Thymus (tissue), 11 donors: ENCODE data around the gene LHX5. TPM values are rescaled to one million over a fixed set of nuclear protein-coding genes. Genes with fewer than 3 reads are reported as not detected.
"Not testable (repeated sequence)": the region's sequence is repeated elsewhere in the genome, so short reads cannot be mapped to it uniquely, and the experiment has no call there.

Experiments used
- DNase-seq, 9 donors: peaks; one replicate each; pipeline ENCODE4 v3.0.0-alpha.2; 2013; ENCODE audit warnings: low spot score in 9 of 9, low read depth in 6 of 9, missing footprints in 1 of 9
- H3K27ac ChIP-seq, 2 donors: one replicate each; pipeline ENCODE4 v1.5.1; 2013; ENCODE audit warnings: control low read depth in 1 of 2, low read depth in 1 of 2, low read length in 1 of 2, mild to moderate bottlenecking in 1 of 2, moderate library complexity in 1 of 2
- H3K27me3 ChIP-seq, 2 donors: one replicate each; pipeline ENCODE4 v1.5.1; 2013; ENCODE audit warnings: low read length in 1 of 2; ENCODE audit not compliant: control insufficient read depth in 2 of 2, insufficient read depth in 1 of 2
- H3K36me3 ChIP-seq, 2 donors: one replicate each; pipeline ENCODE4 v1.5.1; 2013; ENCODE audit warnings: low read length in 1 of 2, mild to moderate bottlenecking in 1 of 2, moderate library complexity in 1 of 2; ENCODE audit not compliant: control insufficient read depth in 2 of 2, insufficient read depth in 2 of 2
- H3K4me1 ChIP-seq, 2 donors: one replicate each; pipeline ENCODE4 v1.5.1; 2013; ENCODE audit warnings: low read length in 2 of 2; ENCODE audit not compliant: control insufficient read depth in 2 of 2, insufficient read depth in 2 of 2
- H3K4me3 ChIP-seq, 2 donors: one replicate each; pipeline ENCODE4 v1.5.1; 2013; ENCODE audit warnings: low read length in 2 of 2, control low read depth in 1 of 2, mild to moderate bottlenecking in 1 of 2
- H3K9me3 ChIP-seq, 2 donors: one replicate each; pipeline ENCODE4 v1.5.1; 2013; ENCODE audit warnings: low read length in 1 of 2, mild to moderate bottlenecking in 1 of 2; ENCODE audit not compliant: control insufficient read depth in 2 of 2, insufficient read depth in 1 of 2
- WGBS: extraction: QIAGEN DNeasy Blood & Tissue Kit; methylation state at CpG from one replicate; pipeline ENCODE4 v1.1.7; 2013; 5-methylcytosine and 5-hydroxymethylcytosine counted together
- polyA plus RNA-seq: library from polyadenylated mRNA; stranded (reverse); fragments of 200-250 nt; gene quantifications from one replicate; pipeline ENCODE4 v1.2.3, GENCODE V29; 2013
- total RNA-seq: library from RNA; stranded (reverse); fragments of 120-200 nt; gene quantifications from one replicate; pipeline ENCODE4 v1.2.4, GENCODE V29; 2013
- donor health status: healthy.

The LHX5 gene
- total and polyA plus RNA-seq, 2 donors = under 0.01 to 0.05 TPM

GRCh38 chr12:113500782-113501311, 29.2 kb upstream of the LHX5 start:
- peaks cover 0 to 15% of the 10 kb centered on the region in 2 donors for H3K27me3 ChIP-seq

GRCh38 chr12:113500306-113500675, 28.6 kb upstream of the LHX5 start:
- Histone ChIP-seq H3K4me1 (no peaks in the 10 kb centered on the region), H3K4me3 (no peak overlapping the region), H3K27me3 (peaks cover 0 to 15% of the 10 kb centered on the region in 2 donors), H3K9me3 (no peaks in the 10 kb centered on the region), H3K27ac (no peak overlapping the region), H3K36me3 (no peaks in the 10 kb centered on the region)
- no peak for DNase-seq
- WGBS = 42% methylated on average over 8 of the region's 8 CpGs

More at GRCh38 chr12:113500782-113501311, 29.2 kb upstream of the LHX5 start:
- WGBS = 29% methylated on average over 9 of the region's 9 CpGs
- no peak for DNase-seq
- Histone ChIP-seq H3K27ac (no peak overlapping the region), H3K4me3 (no peak overlapping the region), H3K36me3 (no peaks in the 10 kb centered on the region), H3K9me3 (no peaks in the 10 kb centered on the region), H3K4me1 (no peaks in the 10 kb centered on the region)

- Histone ChIP-seq H3K4me1 (no peaks in the 10 kb centered on the region), H3K27me3 (peaks cover 0 to 15% of the 10 kb centered on the region in 2 donors), H3K27ac (no peak overlapping the region), H3K9me3 (no peaks in the 10 kb centered on the region), H3K4me3 (no peak overlapping the region), H3K36me3 (no peaks in the 10 kb centered on the region)
- WGBS = 67% methylated on average over 4 of the region's 4 CpGs
- no peak for DNase-seq
Observed at GRCh38 chr12:113498490-113498889, 26.8 kb upstream of the LHX5 start.

DNA sequence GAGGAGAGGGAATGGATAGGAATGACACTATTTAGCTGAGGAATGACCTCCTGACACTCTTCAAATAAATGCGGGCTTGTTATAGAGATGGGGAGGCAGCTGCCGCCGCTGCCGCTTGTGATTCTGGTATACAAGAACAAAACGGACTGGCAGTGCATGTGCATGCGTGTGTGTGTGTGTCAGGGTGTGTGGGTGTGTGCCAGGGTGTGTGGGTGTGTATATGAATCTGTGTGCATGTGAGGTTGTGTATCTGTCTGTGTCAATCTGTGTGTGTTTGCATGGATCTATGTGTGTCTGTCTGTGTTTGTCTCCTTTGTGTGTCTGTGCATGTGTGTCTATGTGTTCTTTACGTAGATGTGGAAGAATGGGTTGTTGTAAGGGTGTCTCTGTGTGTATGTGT, 26.0 kb upstream of the LHX5 start:
- DNase-seq = no peak
- Histone ChIP-seq H3K27me3 (peaks cover 0 to 15% of the 10 kb centered on the region in 2 donors), H3K4me1 (no peaks in the 10 kb centered on the region), H3K36me3 (no peaks in the 10 kb centered on the region), H3K27ac (no peak overlapping the region), H3K4me3 (no peak overlapping the region), H3K9me3 (no peaks in the 10 kb centered on the region)
- 84% methylated on average over 7 of the region's 7 CpGs for WGBS

- peaks cover 0 to 13% of the 10 kb centered on the region in 2 donors for H3K27me3 ChIP-seq
- DNase-seq, H3K27ac ChIP-seq, H3K4me1 ChIP-seq, H3K36me3 ChIP-seq, H3K9me3 ChIP-seq, H3K4me3 ChIP-seq: not testable (repeated sequence)
- WGBS = 88% methylated on average over 6 of the region's 6 CpGs
Observed at GRCh38 chr12:113495941-113496340, 24.3 kb upstream of the LHX5 start.

- no peak for DNase-seq
- Histone ChIP-seq H3K4me3 (no peak overlapping the region), H3K27me3 (peaks cover 0 to 5% of the 10 kb centered on the region in 2 donors), H3K4me1 (no peaks in the 10 kb centered on the region), H3K36me3 (no peaks in the 10 kb centered on the region), H3K9me3 (no peaks in the 10 kb centered on the region), H3K27ac (no peak overlapping the region)
- 90% methylated on average over 3 of the region's 3 CpGs for WGBS
Observed at GRCh38 chr12:113488322-113488721, 16.7 kb upstream of the LHX5 start.

DNA sequence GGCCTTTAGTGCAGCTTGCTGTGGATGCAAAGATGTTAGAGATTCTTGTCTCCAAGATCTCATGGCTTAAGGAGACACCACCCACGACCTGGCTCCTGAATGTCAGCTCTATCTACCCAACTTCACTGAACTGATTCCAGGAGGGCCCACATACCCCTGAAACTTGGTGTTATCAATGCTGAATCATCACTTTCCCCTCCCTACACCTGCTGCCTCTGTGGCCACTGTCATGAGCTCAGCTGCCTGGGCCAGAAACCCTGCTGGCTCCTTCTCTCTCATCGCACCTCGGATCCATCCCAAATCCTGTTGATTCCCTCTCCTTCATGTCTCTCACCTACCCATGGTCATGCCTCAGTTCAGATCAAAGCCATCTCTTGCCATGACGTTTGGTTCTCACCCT, 15.1 kb upstream of the LHX5 start:
- Histone ChIP-seq H3K27me3 (peaks cover 2 to 8% of the 10 kb centered on the region in 2 donors), H3K4me1 (no peaks in the 10 kb centered on the region), H3K9me3 (no peaks in the 10 kb centered on the region), H3K36me3 (no peaks in the 10 kb centered on the region), H3K27ac (no peak overlapping the region), H3K4me3 (no peak overlapping the region)
- 53% methylated on average over 4 of the region's 4 CpGs for WGBS
- no peak for DNase-seq

- H3K9me3 ChIP-seq = no peaks in the 10 kb centered on the region
- H3K4me3 ChIP-seq = no peak overlapping the region
- peaks cover 11 to 19% of the 10 kb centered on the region in 2 donors for H3K27me3 ChIP-seq
- H3K36me3 ChIP-seq = no peaks in the 10 kb centered on the region
- DNase-seq = no peak
- no peaks in the 10 kb centered on the region for H3K4me1 ChIP-seq
- 6% methylated on average over 2 of the region's 2 CpGs for WGBS
- no peak overlapping the region for H3K27ac ChIP-seq
Observed at GRCh38 chr12:113485330-113485729, 13.7 kb upstream of the LHX5 start.

GRCh38 chr12:113482334-113482733, 10.7 kb upstream of the LHX5 start:
- Histone ChIP-seq H3K36me3 (no peaks in the 10 kb centered on the region), H3K4me1 (no peaks in the 10 kb centered on the region), H3K27me3 (peaks cover 38 to 49% of the 10 kb centered on the region in 2 donors), H3K9me3 (no peaks in the 10 kb centered on the region), H3K4me3 (no peak overlapping the region), H3K27ac (no peak overlapping the region)
- DNase-seq = no peak
- WGBS = 9% methylated on average over 1 of the region's 1 CpG
